NCI-H2227 (cell line): ENCODE measurements around the gene VAV2.

ENCODE experiments used
- DNase-seq: peaks from one replicate; lab custom pipeline; 2025; ENCODE audit not compliant: unreplicated experiment; lab: John Stamatoyannopoulos, UW

VAV2 gene

DNA sequence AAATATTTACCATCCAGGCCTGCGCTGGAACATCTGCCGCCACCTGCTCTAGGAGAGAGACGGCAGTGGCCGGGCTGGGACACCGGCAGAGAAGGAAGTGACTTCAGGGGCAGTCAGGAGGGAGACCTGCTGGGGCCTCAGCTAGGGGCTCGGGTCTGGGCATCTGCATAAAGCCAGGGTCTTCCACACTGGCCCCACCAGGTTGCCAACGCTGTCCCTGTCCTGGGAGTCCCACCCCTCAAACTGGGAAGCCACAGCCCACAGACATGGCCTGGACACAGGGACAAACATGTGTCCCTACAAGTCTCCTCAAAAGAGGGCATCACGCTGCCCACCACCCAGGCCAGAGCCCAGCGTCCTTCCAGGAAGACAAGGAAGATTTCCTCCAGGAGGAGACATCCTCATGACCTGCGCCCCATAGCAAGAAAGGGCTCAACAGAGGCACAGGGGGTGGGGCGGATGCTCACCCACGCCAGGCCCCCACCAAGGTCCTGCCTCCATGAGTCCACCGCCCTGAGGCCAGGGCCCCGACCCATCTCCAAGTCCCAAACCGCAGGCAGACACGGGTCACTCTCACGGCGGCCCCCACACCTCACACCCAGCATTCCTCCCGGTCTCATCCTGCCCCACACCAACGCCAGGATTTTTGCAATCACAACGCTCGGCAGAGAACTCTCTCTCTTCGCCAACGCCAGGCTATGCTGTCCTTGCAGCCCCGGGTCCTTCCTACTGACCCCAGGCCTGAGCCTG, 9.0 kb downstream of the VAV2 start:
- DNase-seq = no peak

DNA sequence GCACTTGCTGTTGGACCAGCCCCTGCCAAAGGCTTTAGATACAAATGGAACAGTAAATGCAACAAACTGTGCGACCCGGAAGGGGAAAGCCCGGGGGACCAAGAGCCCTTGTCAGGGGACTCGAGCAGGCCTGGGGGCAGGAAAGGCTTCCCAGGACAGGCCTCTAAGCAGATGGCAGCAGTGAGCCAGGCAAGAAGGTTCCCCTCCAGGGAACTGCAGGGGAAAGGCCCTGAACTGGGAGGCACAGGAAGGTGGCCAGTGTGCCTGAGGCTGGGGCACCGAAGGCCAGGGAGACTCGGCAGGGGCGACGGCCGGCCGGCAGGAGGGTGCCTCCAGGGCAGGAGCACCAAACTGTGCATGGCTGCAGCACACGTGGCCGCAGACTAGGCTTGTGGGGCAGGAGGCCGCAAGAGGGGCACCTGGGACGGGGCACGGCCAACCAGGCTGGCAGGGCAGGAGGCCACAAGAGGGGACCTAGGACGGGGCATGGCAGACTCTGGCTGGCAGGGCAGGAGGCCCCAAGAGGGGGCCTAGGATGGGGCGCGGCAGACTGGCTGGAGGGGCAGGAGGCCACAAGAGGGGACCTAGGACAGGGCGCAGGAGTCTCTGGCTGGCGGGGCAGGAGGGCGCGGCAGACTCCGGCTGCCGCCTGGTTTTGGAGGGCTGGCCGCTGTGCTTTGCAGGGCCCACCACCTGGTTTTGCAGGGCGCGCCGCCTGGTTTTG, 10.0 kb downstream of the VAV2 start:
- no peak for DNase-seq

DNA sequence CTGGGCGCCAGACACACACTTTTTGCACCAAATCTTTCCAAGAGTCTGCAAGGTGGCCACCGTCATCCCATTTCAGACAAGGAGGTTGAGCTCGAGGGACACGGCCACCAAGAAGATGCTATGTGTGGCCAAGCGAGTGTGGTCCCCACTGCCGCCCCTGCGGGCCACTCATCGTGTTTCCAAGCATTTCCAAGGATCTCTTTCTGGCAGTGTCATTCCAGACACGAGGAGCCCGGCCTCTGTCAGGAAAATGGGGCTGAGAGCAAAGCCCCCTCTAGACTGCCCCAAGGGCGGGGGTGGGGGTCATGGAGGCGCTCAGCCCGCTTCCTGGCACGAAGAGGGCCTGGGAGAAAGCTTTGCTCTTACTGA, 10.6 kb downstream of the VAV2 start:
- DNase-seq = no peak

DNA sequence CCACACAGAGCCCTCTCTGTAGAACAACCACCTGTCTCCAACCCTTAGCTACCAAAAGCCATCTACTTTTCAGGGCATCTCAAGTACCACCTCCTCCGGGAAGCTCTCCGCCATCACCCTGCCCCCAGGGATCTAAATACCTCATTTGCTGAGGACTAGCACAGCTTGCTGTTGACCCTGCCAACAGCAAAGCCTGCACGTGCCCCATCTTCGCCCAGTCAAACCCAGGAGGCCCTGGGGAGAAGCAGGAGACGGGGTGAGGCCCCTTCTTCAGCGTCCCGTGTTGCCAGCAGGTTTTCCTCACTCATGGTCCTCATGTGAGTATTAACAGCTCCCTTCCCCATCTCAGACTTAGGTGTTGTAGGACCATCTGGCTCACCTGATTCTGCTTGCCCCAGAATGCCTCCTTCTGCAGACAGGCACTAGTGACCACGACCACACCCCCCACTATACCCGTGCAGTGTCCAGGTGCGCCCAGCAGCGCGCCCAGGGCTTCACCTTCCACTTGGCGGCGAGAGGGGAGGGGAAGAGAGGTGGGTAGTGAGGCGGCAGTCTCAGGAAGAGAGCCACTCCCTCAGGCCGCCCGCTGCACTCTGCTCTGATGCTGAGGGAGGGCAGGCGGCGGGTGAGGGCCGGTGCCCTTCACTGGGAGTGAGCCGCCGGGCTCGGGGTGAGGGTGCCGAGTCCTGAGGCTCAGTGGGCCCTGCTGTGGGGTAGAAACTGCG, 11.1 kb downstream of the VAV2 start:
- DNase-seq = no peak

DNA sequence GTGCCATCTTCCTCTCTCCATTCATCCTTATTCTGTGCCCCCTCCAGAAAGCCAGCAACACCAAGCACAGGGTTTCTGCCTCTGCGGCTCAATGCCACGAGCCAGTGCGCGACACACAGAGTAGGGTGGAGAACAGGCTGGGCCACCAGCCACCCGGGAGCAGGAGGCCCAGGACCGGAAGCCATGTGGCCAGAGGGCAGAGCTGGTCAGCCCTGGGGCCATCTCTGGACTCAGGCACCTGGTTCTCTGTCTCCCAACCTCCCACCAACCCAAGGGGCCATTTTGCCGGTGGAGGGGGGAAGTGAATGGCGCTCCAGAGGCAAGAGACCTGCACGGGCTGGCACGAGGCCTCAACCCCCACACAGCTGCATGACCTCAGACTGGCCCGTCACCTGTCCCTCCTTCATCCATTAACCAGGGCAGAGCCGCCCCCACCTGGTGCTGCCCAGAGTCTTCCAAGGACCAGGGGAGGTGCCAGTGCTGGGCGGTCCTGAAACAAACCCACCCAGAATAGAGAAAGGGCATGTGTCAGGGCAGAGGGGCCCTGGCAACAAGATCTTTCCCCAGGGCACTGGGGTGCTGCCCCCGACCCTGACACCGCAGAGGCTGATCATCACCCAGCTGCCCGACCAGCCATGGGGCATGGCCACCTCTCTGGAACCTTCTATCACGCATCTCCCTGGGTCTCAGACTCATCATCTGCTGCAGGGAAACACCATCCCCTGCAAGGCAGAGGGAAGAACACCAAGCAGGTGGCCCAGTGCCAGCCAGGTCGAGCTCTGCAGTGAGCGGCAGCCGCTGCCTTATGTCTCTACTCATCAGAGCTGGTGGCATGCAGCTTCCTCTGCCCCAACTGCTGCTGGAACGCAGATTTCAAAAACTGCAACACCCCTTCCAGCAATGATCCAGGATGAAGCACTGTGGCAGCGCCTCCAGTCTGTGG, 11.9 kb downstream of the VAV2 start:
- DNase-seq = no peak

DNA sequence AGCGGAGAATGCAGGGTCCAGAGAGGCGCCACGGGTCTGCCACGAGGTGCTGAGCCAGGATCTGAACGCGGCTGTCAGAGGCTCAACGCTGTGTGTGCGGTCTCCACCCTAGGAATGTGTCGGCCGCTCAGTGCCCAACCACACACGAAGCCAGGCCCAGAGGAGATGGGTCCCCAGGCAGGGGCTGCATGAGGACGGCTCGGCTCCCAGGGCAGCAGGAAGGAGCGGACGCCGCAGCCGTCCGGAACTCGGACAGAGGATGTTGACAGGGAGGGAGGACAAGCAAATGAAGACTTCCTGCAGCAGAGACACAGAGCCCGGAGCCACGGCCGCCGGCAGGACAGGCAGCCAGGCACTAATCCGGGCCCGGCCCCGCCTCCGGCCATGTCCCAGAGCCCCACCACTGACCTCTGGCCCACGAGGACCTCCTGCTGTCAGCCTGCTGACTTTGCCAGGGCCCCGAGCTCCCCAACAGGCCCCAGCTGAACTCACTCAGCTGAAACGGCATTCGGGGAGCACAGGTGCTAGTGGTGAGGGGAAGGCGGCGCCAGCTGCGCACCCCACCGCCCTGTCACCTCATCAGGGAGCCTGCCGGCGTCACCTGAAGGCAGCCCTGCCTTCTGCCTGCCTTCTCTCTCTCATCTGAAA, 12.7 kb downstream of the VAV2 start:
- no peak for DNase-seq

DNA sequence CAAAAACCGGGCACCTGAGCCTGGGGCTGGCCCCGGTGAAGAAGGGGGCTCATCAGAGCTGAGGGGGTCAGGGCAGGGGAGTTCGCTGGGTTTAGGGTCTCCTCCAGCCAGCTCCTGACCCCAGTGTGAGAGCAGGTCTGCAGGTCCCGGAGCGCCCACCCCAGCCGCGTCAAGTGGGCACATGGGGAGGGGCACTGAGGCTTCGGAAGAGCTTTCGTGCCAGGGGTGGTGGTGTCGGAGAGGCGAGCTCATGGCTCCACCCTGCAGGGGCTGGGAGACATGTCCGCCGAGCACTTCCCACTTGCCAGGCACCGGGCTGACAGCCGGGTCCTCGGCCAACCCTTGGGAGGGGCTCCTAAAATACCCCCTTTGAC, 13.2 kb downstream of the VAV2 start:
- DNase-seq = no peak

DNA sequence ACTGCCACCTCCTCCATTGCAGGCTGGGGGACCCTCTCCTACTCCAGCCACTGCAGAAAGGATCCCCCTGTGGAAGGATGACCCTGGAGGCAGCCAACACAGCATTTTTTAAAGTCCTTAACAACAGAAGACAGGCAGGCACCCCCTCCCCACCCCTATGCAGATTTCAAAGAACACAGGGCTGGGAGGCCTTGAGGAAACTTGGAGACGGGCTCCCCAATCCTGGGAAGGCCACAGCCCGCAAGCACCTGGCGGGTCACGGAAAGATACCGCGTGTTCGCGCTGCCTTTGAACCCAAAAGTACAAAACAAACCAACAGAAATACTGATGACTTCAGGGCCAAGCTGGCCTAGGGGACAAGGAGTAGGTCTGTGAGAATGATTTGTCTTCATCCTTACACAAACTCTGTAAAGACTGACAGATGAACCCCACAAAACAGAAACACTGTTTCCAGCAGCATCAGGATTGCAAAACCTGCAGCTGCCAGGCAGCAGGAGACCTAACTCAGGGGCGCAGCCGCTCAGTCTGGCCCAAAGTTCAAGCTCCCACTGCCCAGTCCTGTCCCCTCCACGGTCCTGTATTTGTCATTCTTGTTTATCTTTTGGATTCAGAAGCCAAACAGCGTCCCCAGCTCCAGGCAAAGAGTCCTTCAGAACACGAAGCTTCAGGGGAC, 13.8 kb downstream of the VAV2 start:
- no peak for DNase-seq

DNA sequence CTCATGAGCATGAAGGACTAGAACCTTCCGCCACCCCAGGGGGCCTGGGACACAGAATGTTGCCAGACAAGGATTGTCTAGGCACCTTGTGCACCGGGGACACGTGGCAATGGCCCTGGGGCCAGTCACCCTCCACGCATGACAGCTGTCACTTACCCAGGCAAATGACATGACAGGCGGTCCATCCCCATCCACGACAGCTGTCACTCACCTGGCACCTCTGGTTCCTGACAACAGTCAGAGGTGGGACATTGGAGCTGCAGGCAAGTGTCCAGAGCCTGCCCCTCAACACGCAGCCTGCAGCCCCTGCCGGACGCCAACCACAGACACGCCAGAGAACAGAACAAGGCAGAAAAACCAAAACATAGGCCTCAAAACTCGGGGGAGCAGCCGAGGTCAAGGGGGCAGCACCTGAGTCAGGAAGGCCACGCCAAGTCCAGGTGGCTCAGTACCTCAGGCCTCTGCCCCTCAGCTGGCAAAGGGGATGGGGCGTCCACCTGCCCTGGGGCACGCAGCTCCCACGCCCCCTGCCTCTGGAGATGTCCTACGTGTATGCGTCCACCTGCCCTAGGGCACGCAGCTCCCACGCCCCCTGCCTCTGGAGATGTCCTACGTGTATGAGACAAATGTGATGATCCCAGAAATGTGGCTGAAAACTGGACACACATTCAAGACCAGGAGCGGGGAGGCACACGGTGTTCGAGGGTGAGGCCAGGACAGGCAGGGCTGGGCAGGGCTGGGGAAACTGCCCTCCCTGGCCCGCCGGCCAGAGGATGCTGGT, 14.5 kb downstream of the VAV2 start:
- no peak for DNase-seq

DNA sequence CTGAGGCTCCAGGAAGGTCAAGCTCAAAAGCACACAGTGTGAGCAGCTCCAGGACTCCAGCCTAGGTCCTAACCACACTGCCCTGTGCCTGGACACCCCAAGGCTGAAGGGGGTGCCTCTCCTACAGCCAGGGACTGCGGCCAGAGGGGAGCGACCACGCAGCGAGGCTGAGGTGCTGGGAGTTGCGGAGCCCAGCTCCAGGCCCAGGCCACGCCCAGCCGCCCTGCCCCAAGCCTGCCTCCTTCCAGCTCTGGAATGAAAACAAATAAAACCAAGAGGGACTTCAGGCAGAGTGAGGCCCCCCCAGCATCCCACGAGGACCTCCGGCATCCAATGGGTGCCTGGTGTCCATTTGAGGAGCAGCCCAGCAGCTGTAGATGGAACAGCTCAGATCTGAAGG, 15.2 kb downstream of the VAV2 start:
- no peak for DNase-seq

DNA sequence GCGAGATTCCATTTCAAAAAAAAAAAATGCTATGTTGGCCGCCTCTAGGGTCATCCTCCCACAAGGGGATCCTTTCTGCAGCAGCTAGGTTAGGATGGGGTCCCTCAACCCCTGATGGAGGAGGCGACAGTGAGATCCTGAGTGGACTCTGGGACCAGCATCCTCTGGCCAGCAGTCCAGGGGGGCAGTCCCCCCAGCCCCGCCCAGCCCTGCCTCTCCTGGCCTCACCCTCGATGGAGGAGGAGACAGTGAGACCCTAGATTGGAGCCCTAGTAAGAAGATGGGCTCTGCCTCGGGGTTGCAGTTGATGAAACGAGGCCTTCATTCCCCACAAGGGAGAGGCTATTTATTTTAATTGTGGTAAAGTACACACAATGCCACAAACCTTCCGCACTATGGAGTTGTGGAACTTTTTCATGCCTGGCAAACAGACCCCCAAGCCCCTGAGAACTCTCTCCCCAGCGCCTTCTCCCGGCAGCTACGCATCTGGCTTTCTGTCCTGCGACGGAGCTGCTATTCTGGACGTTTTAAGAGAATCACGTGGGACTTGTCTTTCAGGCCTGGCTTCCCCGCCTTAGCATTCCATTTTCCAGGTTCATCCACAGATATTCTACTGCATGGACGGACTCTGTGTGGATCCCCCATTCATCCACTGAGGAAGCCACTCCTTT, 15.8 kb downstream of the VAV2 start:
- no peak for DNase-seq

DNA sequence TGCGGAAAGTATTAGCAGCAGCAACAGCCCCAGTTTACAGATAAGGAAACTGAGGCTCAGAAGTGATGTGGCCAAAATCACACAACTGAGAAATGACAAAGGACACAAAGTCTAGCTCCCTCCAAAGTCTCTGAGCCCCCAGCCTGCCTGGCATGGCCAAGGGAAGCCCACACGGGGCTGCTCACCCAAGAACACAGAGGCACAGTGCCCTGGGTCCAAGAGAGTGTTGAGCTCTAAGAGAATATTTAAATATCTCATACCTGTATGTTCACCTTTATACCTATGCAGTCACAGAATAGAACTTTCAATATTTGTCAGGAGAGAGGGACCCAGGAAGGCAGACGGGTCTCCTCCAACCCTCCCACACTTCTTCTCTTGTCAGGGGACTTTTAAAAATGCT, 16.6 kb downstream of the VAV2 start:
- DNase-seq = no peak

DNA sequence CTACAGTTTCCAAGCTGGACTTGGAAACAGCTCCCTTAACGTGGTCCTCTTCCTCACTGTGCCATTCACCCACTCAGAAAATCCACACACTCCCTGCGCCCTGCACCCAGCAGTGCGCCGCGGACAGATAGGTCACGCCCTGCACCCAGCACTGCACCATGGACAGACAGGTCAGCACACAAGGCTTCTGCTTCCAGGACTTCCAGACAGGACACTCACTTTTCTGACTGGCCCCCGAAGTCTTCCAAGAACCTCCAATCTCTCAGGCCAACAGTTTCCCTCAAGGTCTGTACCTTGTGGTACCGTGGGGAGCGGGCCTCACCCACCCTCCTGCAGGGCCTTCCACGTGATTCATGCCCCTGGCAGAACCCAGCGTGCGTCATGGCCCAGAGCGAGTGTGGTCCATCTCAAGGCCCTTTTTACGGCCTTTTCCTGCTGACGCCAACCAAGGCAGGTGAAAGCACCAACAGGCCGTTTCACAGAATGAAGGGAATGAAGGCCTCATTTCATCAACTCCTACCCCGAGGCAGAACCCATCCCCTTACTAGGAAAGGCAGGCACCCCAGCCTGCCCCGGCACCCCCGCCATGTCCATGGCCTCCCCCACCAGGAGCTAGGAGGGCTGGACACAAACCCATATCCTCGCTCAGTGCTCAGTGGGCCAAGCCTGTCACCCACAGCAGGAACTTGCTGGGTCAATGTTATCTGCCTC, 17.3 kb downstream of the VAV2 start:
- no peak for DNase-seq

DNA sequence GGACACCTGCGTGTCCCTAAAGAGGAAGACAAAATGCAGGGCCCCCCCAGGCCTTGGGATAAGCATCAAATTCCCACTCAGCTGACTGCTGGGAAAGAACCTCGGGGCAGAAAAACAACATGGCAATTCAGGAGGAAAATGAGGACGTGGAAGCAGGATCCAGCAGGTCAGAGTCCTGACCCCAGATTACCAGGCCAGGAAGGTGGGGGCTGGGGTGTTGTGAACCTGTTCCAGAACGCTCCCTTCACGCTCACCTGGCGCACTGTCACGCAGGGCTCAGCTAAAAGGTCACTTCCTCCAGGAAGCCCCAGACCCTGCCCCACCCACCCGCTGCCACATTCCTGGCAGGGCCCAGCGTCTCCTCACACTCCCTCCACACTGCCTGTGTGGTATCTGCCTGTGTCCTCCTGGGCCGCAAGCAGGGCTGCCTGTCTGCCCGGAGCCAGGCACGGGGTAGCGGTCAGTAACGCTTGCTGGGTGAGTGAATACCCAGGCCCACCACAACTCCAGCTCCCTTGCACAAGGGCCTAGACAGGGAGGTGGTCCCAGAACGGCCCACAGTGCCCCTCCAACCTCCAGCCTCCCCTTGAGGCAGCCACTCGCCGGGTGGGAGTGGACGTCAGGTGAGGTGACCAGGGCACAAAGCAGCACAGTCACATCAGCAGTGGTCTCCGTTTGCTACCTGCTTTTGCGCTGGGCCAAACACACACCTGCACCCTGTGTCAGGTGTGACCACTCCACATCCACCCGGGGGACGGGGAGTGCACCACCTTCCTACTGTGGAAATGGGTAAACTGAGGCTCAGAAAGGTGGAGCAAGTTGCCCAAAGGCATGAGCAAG, 18.1 kb downstream of the VAV2 start:
- DNase-seq = no peak

DNA sequence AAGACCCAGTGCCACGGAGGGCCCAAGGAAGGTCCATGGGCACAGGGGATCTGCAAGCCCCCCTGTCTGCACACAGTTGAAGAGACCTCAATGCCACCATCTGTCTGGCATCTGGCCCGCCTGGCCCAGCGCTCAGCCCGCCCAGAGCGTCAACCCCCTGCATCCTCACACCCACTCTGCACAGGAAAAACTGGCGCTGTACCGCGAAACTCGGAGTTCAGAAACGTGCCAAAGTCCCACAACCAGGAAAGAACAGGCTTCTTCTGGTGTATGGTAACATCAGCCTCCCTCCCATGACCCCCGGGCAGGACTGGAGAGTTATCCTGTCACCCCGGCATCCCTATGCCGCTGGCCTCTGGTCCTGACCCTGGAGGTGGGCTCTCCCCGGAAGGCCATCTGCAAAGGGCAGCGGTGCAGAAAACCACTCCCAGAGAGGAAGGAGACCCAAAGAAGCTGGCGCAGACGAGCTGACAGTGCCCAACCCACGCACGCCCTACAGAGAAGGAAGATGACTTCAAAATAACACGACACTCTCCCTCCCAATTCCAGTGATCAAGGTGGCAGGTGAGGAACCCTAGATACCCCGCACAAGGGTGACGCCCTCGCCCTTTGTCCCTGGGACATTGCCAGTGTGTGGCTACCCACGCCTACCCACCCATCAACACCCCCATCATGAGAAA, 18.9 kb downstream of the VAV2 start:
- DNase-seq = no peak
